Stimulated activated CD4-positive, alpha-beta T cell treated with anti-CD3 and anti-CD28 coated beads, Interleukin-2, amount 100 ng/mL, for 48 hours (primary cell): ENCODE data around the gene RPTOR.

Source experiments
- DNase-seq, 2 donors: peaks; one replicate each; pipeline ENCODE4 v3.0.0-alpha.2; 2020

The RPTOR gene

GRCh38 chr17:80942423-80943345, 398.0 kb downstream of the RPTOR start:
- DNase-seq: no peak

- no peak for DNase-seq
Measured at GRCh38 chr17:80943346-80944145, 398.9 kb downstream of the RPTOR start.

GRCh38 chr17:80944326-80944725, 399.7 kb downstream of the RPTOR start:
- no peak for DNase-seq

- no peak for DNase-seq
Measured at GRCh38 chr17:80945736-80946135, 401.1 kb downstream of the RPTOR start.

- no peak for DNase-seq
Measured at GRCh38 chr17:80946449-80946848, 401.8 kb downstream of the RPTOR start.

GRCh38 chr17:80947200-80947940, 402.7 kb downstream of the RPTOR start:
- no peak for DNase-seq

- DNase-seq: no peak
Measured at GRCh38 chr17:80948019-80948975, 403.7 kb downstream of the RPTOR start.

- no peak for DNase-seq
Measured at GRCh38 chr17:80948976-80949450, 404.4 kb downstream of the RPTOR start.

- DNase-seq: no peak
Measured at GRCh38 chr17:80949451-80950421, 405.1 kb downstream of the RPTOR start.

- DNase-seq: no peak
Measured at GRCh38 chr17:80950466-80951120, 406.0 kb downstream of the RPTOR start.

- no peak for DNase-seq
Measured at GRCh38 chr17:80951121-80952090, 406.8 kb downstream of the RPTOR start.

GRCh38 chr17:80952291-80952690, 407.7 kb downstream of the RPTOR start:
- DNase-seq: no peak

GRCh38 chr17:80953471-80954315, 409.1 kb downstream of the RPTOR start:
- no peak for DNase-seq

GRCh38 chr17:80955078-80955477, 410.4 kb downstream of the RPTOR start:
- no peak for DNase-seq

- DNase-seq: no peak
Measured at GRCh38 chr17:80955671-80956280, 411.1 kb downstream of the RPTOR start.

- no peak for DNase-seq
Measured at GRCh38 chr17:80956321-80957190, 411.9 kb downstream of the RPTOR start.
